Loucy (cell line): ENCODE data around the gene BBOX1.

Experiments
- H2AFZ ChIP-seq: fragments of 200-600 bp; sonication (generic); 2 replicates; pipeline ENCODE4 v1.6.0; 2016; ENCODE audit warnings: antibody characterized with exemption, mild to moderate bottlenecking, low read length, moderate library complexity
- H3F3A ChIP-seq: fragments of 200-600 bp; 2 replicates; pipeline ENCODE4 v1.6.0; 2016; ENCODE audit warnings: antibody characterized with exemption, low read depth, mild to moderate bottlenecking
- H3K27me3 ChIP-seq: fragments of 200-600 bp; sonication (generic); 2 replicates; pipeline ENCODE4 v1.6.1; 2014; ENCODE audit warnings: low read length, mild to moderate bottlenecking; ENCODE audit not compliant: insufficient read depth, poor library complexity, severe bottlenecking
- H3K36me3 ChIP-seq: fragments of 200-600 bp; sonication (generic); 2 replicates; pipeline ENCODE4 v1.6.1; 2016; ENCODE audit warnings: low read length; ENCODE audit not compliant: insufficient read depth
- H3K4me1 ChIP-seq: fragments of 200-600 bp; sonication (generic); 2 replicates; pipeline ENCODE4 v1.5.1; 2014; ENCODE audit warnings: low read length, mild to moderate bottlenecking; ENCODE audit not compliant: insufficient read depth, poor library complexity, severe bottlenecking
- H3K4me2 ChIP-seq: fragments of 200-600 bp; sonication (generic); 2 replicates; pipeline ENCODE4 v1.6.0; 2014; ENCODE audit warnings: antibody characterized with exemption, low read length, low read depth, mild to moderate bottlenecking; ENCODE audit not compliant: poor library complexity, severe bottlenecking
- H3K4me3 ChIP-seq: fragments of 200-600 bp; sonication (generic); 2 replicates; pipeline ENCODE4 v1.5.1; 2014; ENCODE audit warnings: low read length, mild to moderate bottlenecking, mixed read lengths; ENCODE audit not compliant: poor library complexity, severe bottlenecking
- H3K79me2 ChIP-seq: fragments of 200-600 bp; sonication (generic); 2 replicates; pipeline ENCODE4 v1.6.1; 2014; ENCODE audit warnings: low read length; ENCODE audit not compliant: insufficient read depth
- H3K9ac ChIP-seq: fragments of 200-600 bp; sonication (generic); 2 replicates; pipeline ENCODE4 v1.6.0; 2014; ENCODE audit warnings: mild to moderate bottlenecking, low read depth, low read length, moderate library complexity; ENCODE audit not compliant: poor library complexity, severe bottlenecking
- H3K9me2 ChIP-seq: fragments of 200-600 bp; sonication (generic); replicated peaks from 2 replicates; pipeline ENCODE4 v1.6.1; 2016; ENCODE audit warnings: low read depth, low read length, mixed read lengths
- H3K9me3 ChIP-seq: fragments of 200-600 bp; sonication (generic); 2 replicates; pipeline ENCODE4 v1.6.1; 2014; ENCODE audit warnings: mild to moderate bottlenecking, antibody characterized with exemption, low read length, low read depth; ENCODE audit not compliant: insufficient read depth
- H4K20me1 ChIP-seq: fragments of 200-600 bp; sonication (generic); 2 replicates; pipeline ENCODE4 v1.6.0; 2014; ENCODE audit warnings: antibody characterized with exemption, low read length, mild to moderate bottlenecking; ENCODE audit not compliant: insufficient read depth, poor library complexity, severe bottlenecking
- CTCF ChIP-seq: fragments of 200-600 bp; sonication (generic); conservative IDR thresholded peaks from 2 replicates; pipeline ENCODE4 v1.5.1; 2014; ENCODE audit warnings: mild to moderate bottlenecking, antibody characterized with exemption, low read length
- EZH2phosphoT487 ChIP-seq: fragments of 200-600 bp; IDR thresholded peaks from 2 replicates; pipeline ENCODE4 v1.6.1; 2018; ENCODE audit warnings: antibody characterized with exemption, mild to moderate bottlenecking, moderate library complexity, borderline replicate concordance

BBOX1 gene

GRCh38 chr11:27097551-27097950 is 56.9 kb downstream of the BBOX1 start:
- H3K9me2 ChIP-seq, result no peaks in the 10 kb centered on the region
- H3F3A ChIP-seq, result no peaks in the 10 kb centered on the region
- no peak overlapping the region for H3K9ac ChIP-seq
- no peaks in the 10 kb centered on the region for H3K9me3 ChIP-seq
- no peak for TF ChIP-seq CTCF
- TF ChIP-seq EZH2phosphoT487, result no peak
- no peak overlapping the region for H3K4me3 ChIP-seq
- peaks cover 26% of the 10 kb centered on the region for H3K4me1 ChIP-seq
- no peak overlapping the region for H3K4me2 ChIP-seq
- no peaks in the 10 kb centered on the region for H3K79me2 ChIP-seq
- no peaks in the 10 kb centered on the region for H4K20me1 ChIP-seq
- H2AFZ ChIP-seq, result no peak overlapping the region
- H3K36me3 ChIP-seq, result no peaks in the 10 kb centered on the region
- no peaks in the 10 kb centered on the region for H3K27me3 ChIP-seq

GRCh38 chr11:27100534-27100933 is 59.9 kb downstream of the BBOX1 start:
- TF ChIP-seq EZH2phosphoT487 (no peak), CTCF (no peak)
- no peak overlapping the region for H3K4me3 ChIP-seq
- H3K9ac ChIP-seq, result no peak overlapping the region
- H3K36me3 ChIP-seq, result no peaks in the 10 kb centered on the region
- H3K9me2 ChIP-seq, result no peaks in the 10 kb centered on the region
- no peaks in the 10 kb centered on the region for H3F3A ChIP-seq
- H4K20me1 ChIP-seq, result no peaks in the 10 kb centered on the region
- H2AFZ ChIP-seq, result no peak overlapping the region; the same call in 1 of the 2 replicates
- peaks cover 23% of the 10 kb centered on the region for H3K4me1 ChIP-seq
- H3K27me3 ChIP-seq, result no peaks in the 10 kb centered on the region
- H3K9me3 ChIP-seq, result no peaks in the 10 kb centered on the region
- no peaks in the 10 kb centered on the region for H3K79me2 ChIP-seq
- H3K4me2 ChIP-seq, result no peak overlapping the region

- H3K9me2 ChIP-seq, result no peaks in the 10 kb centered on the region
- no peak overlapping the region for H2AFZ ChIP-seq
- no peaks in the 10 kb centered on the region for H3K36me3 ChIP-seq
- no peaks in the 10 kb centered on the region for H3K9me3 ChIP-seq
- H3F3A ChIP-seq, result no peaks in the 10 kb centered on the region
- no peaks in the 10 kb centered on the region for H3K79me2 ChIP-seq
- TF ChIP-seq EZH2phosphoT487, result no peak
- TF ChIP-seq CTCF, result no peak
- H3K4me2 ChIP-seq, result no peak overlapping the region
- H3K4me3 ChIP-seq, result no peak overlapping the region
- no peak overlapping the region for H3K9ac ChIP-seq
- H3K4me1 ChIP-seq, result peaks cover 2% of the 10 kb centered on the region
- no peaks in the 10 kb centered on the region for H3K27me3 ChIP-seq
- no peaks in the 10 kb centered on the region for H4K20me1 ChIP-seq
Measured at GRCh38 chr11:27107548-27107947, 66.9 kb downstream of the BBOX1 start.
